GM21619 (cell line): ENCODE results near the gene ALK.

ENCODE experiments used
- ATAC-seq: cut with Tn5 transposase; IDR thresholded peaks from one replicate; pipeline ENCODE4 v1.9.1; 2021; ENCODE audit not compliant: unreplicated experiment

Gene ALK

GRCh38 chr2:29239209-29239960, 682.0 kb downstream of the ALK start:
- no peak for ATAC-seq

GRCh38 chr2:29238497-29238896, 682.9 kb downstream of the ALK start:
- ATAC-seq = no peak

- ATAC-seq = no peak
Observed at GRCh38 chr2:29236074-29236473, 685.3 kb downstream of the ALK start.

GRCh38 chr2:29235411-29235810, 686.0 kb downstream of the ALK start:
- no peak for ATAC-seq

GRCh38 chr2:29233428-29233827, 688.0 kb downstream of the ALK start:
- ATAC-seq = no peak

- no peak for ATAC-seq
Observed at GRCh38 chr2:29232041-29232440, 689.3 kb downstream of the ALK start.

GRCh38 chr2:29229640-29230039, 691.7 kb downstream of the ALK start:
- no peak for ATAC-seq

- ATAC-seq = no peak
Observed at GRCh38 chr2:29228947-29229346, 692.4 kb downstream of the ALK start.

GRCh38 chr2:29227935-29228675, 693.3 kb downstream of the ALK start:
- no peak for ATAC-seq

GRCh38 chr2:29226808-29227207, 694.6 kb downstream of the ALK start:
- no peak for ATAC-seq

- no peak for ATAC-seq
Observed at GRCh38 chr2:29226375-29226774, 695.0 kb downstream of the ALK start.

GRCh38 chr2:29225814-29226213, 695.6 kb downstream of the ALK start:
- ATAC-seq = no peak

GRCh38 chr2:29224693-29225551, 696.5 kb downstream of the ALK start:
- no peak for ATAC-seq

- ATAC-seq = no peak
Observed at GRCh38 chr2:29223851-29224692, 697.3 kb downstream of the ALK start.

GRCh38 chr2:29223257-29223656, 698.1 kb downstream of the ALK start:
- ATAC-seq = no peak

GRCh38 chr2:29222381-29223179, 698.8 kb downstream of the ALK start:
- no peak for ATAC-seq

GRCh38 chr2:29220506-29221270, 700.7 kb downstream of the ALK start:
- no peak for ATAC-seq

GRCh38 chr2:29219374-29219773, 702.0 kb downstream of the ALK start:
- ATAC-seq = no peak

- ATAC-seq = no peak
Observed at GRCh38 chr2:29218550-29219125, 702.7 kb downstream of the ALK start.
